WTC11 (cell line): ENCODE results near the gene SNX11.

Experiments used
- ESRRA ChIP-seq: sonication (generic); formaldehyde crosslinking; IDR thresholded peaks from 2 replicates; pipeline ENCODE4 v1.8.1; 2022; ENCODE audit warnings: mild to moderate bottlenecking, missing genetic modification reagents, borderline replicate concordance
- FOXP1 ChIP-seq: sonication (generic); formaldehyde crosslinking; IDR thresholded peaks from 2 replicates; pipeline ENCODE4 v1.8.0; 2022; ENCODE audit warnings: missing genetic modification reagents, mild to moderate bottlenecking, moderate library complexity, borderline replicate concordance
- MXD4 ChIP-seq: fragments of 250-450 bp; sonication (Bioruptor Pico); IDR thresholded peaks from 2 replicates; pipeline ENCODE4 v1.8.0; 2021; ENCODE audit warnings: mild to moderate bottlenecking, moderate library complexity, borderline replicate concordance
- MYBL2 ChIP-seq: sonication (generic); formaldehyde crosslinking; IDR thresholded peaks from 2 replicates; pipeline ENCODE4 v1.8.1; 2023; ENCODE audit warnings: mild to moderate bottlenecking, moderate library complexity, missing genetic modification reagents
- RELA ChIP-seq: sonication (generic); formaldehyde crosslinking; IDR thresholded peaks from 2 replicates; pipeline ENCODE4 v1.8.1; 2022; ENCODE audit warnings: missing genetic modification reagents, mild to moderate bottlenecking, borderline replicate concordance
- TEAD1 ChIP-seq: sonication (generic); formaldehyde crosslinking; IDR thresholded peaks from 2 replicates; pipeline ENCODE4 v1.8.0; 2022; ENCODE audit warnings: mild to moderate bottlenecking, missing genetic modification reagents
- ZBTB21 ChIP-seq: sonication (generic); formaldehyde crosslinking; IDR thresholded peaks from 2 replicates; pipeline ENCODE4 v1.8.1; 2023; ENCODE audit warnings: mild to moderate bottlenecking, missing genetic modification reagents, borderline replicate concordance
- ZNF317 ChIP-seq: sonication (generic); formaldehyde crosslinking; IDR thresholded peaks from 2 replicates; pipeline ENCODE4 v1.8.1; 2023; ENCODE audit warnings: low read depth, mild to moderate bottlenecking, moderate library complexity, missing genetic modification reagents, borderline replicate concordance
- TF ChIP-seq, protein P1 (sequence below): fragments of 200-600 bp; IDR thresholded peaks from 2 replicates; pipeline ENCODE4 v1.8.0; 2022; ENCODE audit warnings: antibody characterized with exemption
- TF ChIP-seq, protein P2 (sequence below): fragments of 250-450 bp; sonication (Bioruptor Pico); IDR thresholded peaks from 2 replicates; pipeline ENCODE4 v1.9.0; 2021; ENCODE audit warnings: moderate library complexity, mild to moderate bottlenecking, inconsistent platforms, borderline replicate concordance
- TF ChIP-seq, protein P3 (sequence below): sonication (generic); formaldehyde crosslinking; IDR thresholded peaks from 2 replicates; pipeline ENCODE4 v1.8.1; 2023; ENCODE audit warnings: mild to moderate bottlenecking, missing genetic modification reagents, moderate library complexity
- TF ChIP-seq, protein P4 (sequence below): sonication (generic); formaldehyde crosslinking; IDR thresholded peaks from 2 replicates; pipeline ENCODE4 v1.8.0; 2022; ENCODE audit warnings: mild to moderate bottlenecking, missing genetic modification reagents
- TF ChIP-seq, protein P5 (sequence below): fragments of 250-450 bp; sonication (Bioruptor Pico); IDR thresholded peaks from 2 replicates; pipeline ENCODE4 v2.1.2; 2022; ENCODE audit warnings: mild to moderate bottlenecking, moderate library complexity
- TF ChIP-seq, protein P6 (sequence below): sonication (generic); formaldehyde crosslinking; IDR thresholded peaks from 2 replicates; pipeline ENCODE4 v1.8.0; 2023; ENCODE audit warnings: mild to moderate bottlenecking, missing genetic modification reagents

DNA sequence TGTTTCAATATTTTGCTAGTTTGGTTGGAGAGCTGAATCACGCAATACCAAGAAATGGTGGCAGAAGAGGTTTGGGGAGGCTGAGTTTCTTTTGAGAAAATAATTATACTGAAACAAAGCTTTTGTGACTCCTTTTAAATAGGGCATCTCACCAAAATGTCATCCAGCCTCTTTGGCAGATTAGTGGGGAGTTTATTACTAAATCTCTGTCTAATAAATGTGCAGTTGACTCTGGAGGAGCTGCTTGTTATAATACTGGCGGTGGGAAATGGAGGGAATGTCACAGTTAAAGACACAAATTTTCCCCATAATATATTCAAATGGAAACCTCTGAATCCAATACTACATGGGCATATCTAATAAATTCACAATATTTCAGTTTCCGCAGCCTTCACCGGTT, 44.7 kb downstream of the SNX11 start:
- no peak for TF ChIP-seq MXD4 (CRISPR knock-in tag)
- TF ChIP-seq, protein P1, sequence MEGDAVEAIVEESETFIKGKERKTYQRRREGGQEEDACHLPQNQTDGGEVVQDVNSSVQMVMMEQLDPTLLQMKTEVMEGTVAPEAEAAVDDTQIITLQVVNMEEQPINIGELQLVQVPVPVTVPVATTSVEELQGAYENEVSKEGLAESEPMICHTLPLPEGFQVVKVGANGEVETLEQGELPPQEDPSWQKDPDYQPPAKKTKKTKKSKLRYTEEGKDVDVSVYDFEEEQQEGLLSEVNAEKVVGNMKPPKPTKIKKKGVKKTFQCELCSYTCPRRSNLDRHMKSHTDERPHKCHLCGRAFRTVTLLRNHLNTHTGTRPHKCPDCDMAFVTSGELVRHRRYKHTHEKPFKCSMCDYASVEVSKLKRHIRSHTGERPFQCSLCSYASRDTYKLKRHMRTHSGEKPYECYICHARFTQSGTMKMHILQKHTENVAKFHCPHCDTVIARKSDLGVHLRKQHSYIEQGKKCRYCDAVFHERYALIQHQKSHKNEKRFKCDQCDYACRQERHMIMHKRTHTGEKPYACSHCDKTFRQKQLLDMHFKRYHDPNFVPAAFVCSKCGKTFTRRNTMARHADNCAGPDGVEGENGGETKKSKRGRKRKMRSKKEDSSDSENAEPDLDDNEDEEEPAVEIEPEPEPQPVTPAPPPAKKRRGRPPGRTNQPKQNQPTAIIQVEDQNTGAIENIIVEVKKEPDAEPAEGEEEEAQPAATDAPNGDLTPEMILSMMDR, result no peak
- TF ChIP-seq, protein P2, sequence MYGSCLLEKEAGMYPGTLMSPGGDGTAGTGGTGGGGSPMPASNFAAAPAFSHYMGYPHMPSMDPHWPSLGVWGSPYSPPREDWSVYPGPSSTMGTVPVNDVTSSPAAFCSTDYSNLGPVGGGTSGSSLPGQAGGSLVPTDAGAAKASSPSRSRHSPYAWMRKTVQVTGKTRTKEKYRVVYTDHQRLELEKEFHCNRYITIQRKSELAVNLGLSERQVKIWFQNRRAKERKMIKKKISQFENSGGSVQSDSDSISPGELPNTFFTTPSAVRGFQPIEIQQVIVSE, result no peak
- TF ChIP-seq, protein P3, sequence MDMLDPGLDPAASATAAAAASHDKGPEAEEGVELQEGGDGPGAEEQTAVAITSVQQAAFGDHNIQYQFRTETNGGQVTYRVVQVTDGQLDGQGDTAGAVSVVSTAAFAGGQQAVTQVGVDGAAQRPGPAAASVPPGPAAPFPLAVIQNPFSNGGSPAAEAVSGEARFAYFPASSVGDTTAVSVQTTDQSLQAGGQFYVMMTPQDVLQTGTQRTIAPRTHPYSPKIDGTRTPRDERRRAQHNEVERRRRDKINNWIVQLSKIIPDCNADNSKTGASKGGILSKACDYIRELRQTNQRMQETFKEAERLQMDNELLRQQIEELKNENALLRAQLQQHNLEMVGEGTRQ (CRISPR knock-in tag), result no peak
- TF ChIP-seq, protein P4, sequence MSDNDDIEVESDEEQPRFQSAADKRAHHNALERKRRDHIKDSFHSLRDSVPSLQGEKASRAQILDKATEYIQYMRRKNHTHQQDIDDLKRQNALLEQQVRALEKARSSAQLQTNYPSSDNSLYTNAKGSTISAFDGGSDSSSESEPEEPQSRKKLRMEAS (CRISPR knock-in tag), result no peak
- no peak for TF ChIP-seq TEAD1
- TF ChIP-seq FOXP1 (CRISPR knock-in tag), result no peak
- no peak for TF ChIP-seq RELA
- no peak for TF ChIP-seq ZBTB21 (CRISPR knock-in tag)
- TF ChIP-seq, protein P5, sequence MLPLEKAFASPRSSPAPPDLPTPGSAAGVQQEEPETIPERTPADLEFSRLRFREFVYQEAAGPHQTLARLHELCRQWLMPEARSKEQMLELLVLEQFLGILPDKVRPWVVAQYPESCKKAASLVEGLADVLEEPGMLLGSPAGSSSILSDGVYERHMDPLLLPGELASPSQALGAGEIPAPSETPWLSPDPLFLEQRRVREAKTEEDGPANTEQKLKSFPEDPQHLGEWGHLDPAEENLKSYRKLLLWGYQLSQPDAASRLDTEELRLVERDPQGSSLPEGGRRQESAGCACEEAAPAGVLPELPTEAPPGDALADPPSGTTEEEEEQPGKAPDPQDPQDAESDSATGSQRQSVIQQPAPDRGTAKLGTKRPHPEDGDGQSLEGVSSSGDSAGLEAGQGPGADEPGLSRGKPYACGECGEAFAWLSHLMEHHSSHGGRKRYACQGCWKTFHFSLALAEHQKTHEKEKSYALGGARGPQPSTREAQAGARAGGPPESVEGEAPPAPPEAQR, result no peak
- TF ChIP-seq, protein P6, sequence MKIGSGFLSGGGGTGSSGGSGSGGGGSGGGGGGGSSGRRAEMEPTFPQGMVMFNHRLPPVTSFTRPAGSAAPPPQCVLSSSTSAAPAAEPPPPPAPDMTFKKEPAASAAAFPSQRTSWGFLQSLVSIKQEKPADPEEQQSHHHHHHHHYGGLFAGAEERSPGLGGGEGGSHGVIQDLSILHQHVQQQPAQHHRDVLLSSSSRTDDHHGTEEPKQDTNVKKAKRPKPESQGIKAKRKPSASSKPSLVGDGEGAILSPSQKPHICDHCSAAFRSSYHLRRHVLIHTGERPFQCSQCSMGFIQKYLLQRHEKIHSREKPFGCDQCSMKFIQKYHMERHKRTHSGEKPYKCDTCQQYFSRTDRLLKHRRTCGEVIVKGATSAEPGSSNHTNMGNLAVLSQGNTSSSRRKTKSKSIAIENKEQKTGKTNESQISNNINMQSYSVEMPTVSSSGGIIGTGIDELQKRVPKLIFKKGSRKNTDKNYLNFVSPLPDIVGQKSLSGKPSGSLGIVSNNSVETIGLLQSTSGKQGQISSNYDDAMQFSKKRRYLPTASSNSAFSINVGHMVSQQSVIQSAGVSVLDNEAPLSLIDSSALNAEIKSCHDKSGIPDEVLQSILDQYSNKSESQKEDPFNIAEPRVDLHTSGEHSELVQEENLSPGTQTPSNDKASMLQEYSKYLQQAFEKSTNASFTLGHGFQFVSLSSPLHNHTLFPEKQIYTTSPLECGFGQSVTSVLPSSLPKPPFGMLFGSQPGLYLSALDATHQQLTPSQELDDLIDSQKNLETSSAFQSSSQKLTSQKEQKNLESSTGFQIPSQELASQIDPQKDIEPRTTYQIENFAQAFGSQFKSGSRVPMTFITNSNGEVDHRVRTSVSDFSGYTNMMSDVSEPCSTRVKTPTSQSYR (CRISPR knock-in tag), result no peak
- no peak for TF ChIP-seq ZNF317
- no peak for TF ChIP-seq ESRRA (CRISPR knock-in tag)
- TF ChIP-seq MYBL2 (CRISPR knock-in tag), result no peak
